Effector CD4-positive, alpha-beta T cell (primary cell): ENCODE measurements around the gene HTR2B.
"Not testable (repeated sequence)": the region's sequence is repeated elsewhere in the genome, so short reads cannot be mapped to it uniquely, and the experiment has no call there.

Experiments
- DNase-seq: peaks from one replicate; pipeline ENCODE4 v3.0.0-alpha.2; 2020
- total RNA-seq: gene quantifications from one replicate; lab custom pipeline; 2026; lab: John Stamatoyannopoulos, UW

HTR2B gene
- total RNA-seq, result 0.94 reads per million

- no peak for DNase-seq
These were observed at the start of gene HTR2B for GRCh38 chr2:231124838-231125568. Gene HTR2B (minus strand): TSS chr2:231125042. CDS start chr2:231123764, 1,278 bp downstream.

GRCh38 chr2:231174211-231174651 lies 49.4 kb upstream of the HTR2B start:
- DNase-seq, result no peak

GRCh38 chr2:231172025-231172424 lies 47.2 kb upstream of the HTR2B start:
- no peak for DNase-seq

GRCh38 chr2:231170055-231170454 lies 45.2 kb upstream of the HTR2B start:
- no peak for DNase-seq

- no peak for DNase-seq
These were observed 44.6 kb upstream of the HTR2B start for GRCh38 chr2:231169488-231169887.

- no peak for DNase-seq
These were observed 43.8 kb upstream of the HTR2B start for GRCh38 chr2:231168460-231169139.

GRCh38 chr2:231167745-231168459 lies 43.1 kb upstream of the HTR2B start:
- no peak for DNase-seq

GRCh38 chr2:231163414-231164095 lies 38.7 kb upstream of the HTR2B start:
- no peak for DNase-seq

- no peak for DNase-seq
These were observed 38.2 kb upstream of the HTR2B start for GRCh38 chr2:231163011-231163410.

- DNase-seq, result no peak
These were observed 37.1 kb upstream of the HTR2B start for GRCh38 chr2:231161877-231162329.

GRCh38 chr2:231161252-231161839 lies 36.5 kb upstream of the HTR2B start:
- DNase-seq, result no peak

GRCh38 chr2:231160701-231161100 lies 35.9 kb upstream of the HTR2B start:
- DNase-seq, result no peak

GRCh38 chr2:231159306-231159705 lies 34.5 kb upstream of the HTR2B start:
- DNase-seq, result no peak

GRCh38 chr2:231152800-231153557 lies 28.1 kb upstream of the HTR2B start:
- no peak for DNase-seq

GRCh38 chr2:231146665-231147064 lies 21.8 kb upstream of the HTR2B start:
- no peak for DNase-seq

- no peak for DNase-seq
These were observed 20.1 kb upstream of the HTR2B start for GRCh38 chr2:231144896-231145295.

GRCh38 chr2:231140808-231141207 lies 16.0 kb upstream of the HTR2B start:
- not testable (repeated sequence) for DNase-seq

- DNase-seq, result no peak
These were observed 15.0 kb upstream of the HTR2B start for GRCh38 chr2:231139796-231140195.

GRCh38 chr2:231138699-231139098 lies 13.9 kb upstream of the HTR2B start:
- DNase-seq, result no peak

GRCh38 chr2:231134910-231135655 lies 10.2 kb upstream of the HTR2B start:
- DNase-seq, result no peak
